ENCODE results near the gene TARP.
"Not testable (repeated sequence)": the region's sequence is repeated elsewhere in the genome, so short reads cannot be mapped to it uniquely, and the experiment has no call there.

TARP gene

DNA sequence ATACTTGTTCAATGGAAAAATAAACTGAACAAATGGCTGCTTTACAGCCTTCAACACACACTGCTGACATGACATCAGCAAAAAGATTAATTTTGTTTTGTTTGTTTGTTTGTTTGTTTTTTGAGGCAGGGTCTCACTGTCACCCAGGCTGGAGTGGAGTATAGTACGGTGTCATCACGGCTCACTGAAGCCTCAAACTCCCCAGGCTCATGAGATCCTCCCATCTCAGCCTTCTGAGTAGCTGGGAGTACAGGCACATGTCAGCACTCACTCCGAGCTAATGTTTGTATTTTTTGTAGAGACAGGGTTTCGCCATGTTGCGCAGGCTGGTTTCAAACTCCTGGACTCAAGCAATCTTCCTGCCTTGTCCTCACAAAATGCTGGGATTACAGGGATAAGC, 10.9 kb downstream of the TARP start:
- no peak for DNase-seq (ENCODE audit: low read depth, low spot score)

DNA sequence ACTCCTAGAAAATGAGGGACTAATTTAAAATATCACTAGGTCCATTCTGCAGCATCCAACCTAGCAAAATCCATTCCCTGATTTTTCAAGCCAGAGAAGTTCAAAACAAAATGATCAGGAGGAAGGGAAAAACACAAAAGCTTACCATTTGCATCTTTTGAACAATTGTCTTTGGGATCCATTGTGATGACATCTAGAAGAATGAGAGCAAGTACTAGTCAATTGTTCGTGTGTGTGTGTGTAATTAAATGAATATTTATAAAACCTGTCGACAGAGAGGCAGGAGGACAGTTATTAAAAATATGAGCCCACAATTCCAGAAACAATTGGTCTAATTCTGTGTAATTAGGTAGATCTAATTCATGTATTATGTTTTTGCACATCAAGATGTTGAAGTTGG, 11.4 kb downstream of the TARP start:
- not testable (repeated sequence) for DNase-seq (ENCODE audit: low read depth, low spot score)

DNA sequence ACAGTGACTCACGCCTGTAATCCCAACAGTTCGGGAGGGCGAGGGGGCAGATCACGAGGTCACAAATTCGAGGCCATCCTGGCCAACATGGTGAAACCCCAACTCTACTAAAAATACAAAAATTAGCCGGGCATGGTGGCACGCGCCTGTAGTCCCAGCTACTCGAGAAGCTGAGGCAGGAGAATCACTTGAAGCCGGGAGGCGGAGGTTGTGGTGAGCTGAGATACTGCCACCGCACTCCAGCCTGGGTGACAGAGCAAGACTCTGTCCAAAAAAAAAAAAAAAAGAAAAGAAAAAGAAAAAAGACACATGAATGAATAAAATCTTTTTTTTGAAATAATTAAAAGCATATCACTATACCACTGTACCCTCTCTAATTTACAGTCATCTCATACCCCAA, 11.8 kb downstream of the TARP start:
- not testable (repeated sequence) for DNase-seq (ENCODE audit: low read depth, low spot score)

GRCh38 chr7:38259157-38259556, 14.3 kb downstream of the TARP start:
- DNase-seq (ENCODE audit: low read depth, low spot score): not testable (repeated sequence)

DNA sequence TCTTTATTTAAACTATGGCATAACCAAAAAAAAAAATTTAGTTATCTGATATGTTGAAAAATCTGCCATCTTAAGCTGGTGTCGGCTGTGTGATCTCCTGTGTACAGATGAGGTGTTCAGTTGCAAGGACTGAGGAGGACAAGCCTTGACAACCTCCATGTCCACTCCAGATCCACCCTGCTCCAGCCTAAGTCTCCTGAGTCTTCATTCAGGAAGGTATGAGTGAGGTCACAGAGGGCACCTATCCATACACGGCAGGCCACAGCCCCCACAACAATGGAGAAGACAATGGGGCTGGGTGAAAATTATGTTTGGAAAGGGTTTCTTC, 16.1 kb downstream of the TARP start:
- DNase-seq (ENCODE audit: low read depth, low spot score): no peak

- DNase-seq (ENCODE audit: low read depth, low spot score): not testable (repeated sequence)
These were observed 23.6 kb downstream of the TARP start for GRCh38 chr7:38249849-38250248.

DNA sequence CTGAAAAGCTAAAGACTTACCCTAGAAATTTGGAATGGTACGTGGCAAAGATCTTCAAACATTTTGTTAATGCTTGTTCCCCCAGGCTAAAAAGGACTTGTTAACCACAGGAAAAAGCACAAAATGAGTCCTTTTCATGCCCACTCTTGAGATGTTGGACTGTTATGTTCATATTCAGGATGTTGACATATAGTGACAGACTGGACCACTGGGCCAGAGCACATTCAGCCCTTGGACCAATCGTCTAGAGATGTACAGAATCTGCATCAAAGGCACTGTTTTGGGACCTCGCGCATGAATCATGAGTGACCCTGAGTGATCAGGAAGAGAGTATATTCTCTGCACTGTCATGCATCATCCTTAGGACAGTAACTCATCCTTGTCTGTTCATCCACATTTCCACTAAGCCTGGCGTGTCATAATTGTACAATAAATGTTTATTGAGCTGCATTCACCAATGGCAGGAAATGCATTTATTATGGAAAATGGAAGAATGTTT, 25.3 kb downstream of the TARP start:
- DNase-seq (ENCODE audit: low read depth, low spot score): no peak

GRCh38 chr7:38245409-38245977, 27.9 kb downstream of the TARP start:
- no peak for DNase-seq (ENCODE audit: low read depth, low spot score)

DNA sequence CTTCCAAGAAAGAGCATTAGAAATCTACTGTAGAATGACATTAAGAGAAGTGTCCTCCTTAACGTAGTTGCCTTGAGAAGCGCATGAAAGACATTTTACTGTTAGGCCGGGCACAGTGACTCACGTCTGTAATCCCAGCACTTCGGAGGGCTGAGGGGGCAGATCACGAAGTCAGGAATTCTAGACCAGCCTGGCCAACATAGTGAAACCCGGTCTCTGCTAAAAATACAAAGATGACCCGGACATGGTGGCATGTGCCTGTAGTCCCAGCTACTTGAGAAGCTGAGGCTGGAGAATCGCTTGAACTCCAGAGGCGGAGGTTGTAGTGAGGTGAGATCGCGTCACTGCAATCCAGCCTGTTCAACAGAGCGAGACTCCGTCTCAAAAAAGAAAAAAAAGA, 28.9 kb downstream of the TARP start:
- DNase-seq (ENCODE audit: low read depth, low spot score): no peak

GRCh38 chr7:38243345-38243744, 30.1 kb downstream of the TARP start:
- not testable (repeated sequence) for DNase-seq (ENCODE audit: low read depth, low spot score)

DNA sequence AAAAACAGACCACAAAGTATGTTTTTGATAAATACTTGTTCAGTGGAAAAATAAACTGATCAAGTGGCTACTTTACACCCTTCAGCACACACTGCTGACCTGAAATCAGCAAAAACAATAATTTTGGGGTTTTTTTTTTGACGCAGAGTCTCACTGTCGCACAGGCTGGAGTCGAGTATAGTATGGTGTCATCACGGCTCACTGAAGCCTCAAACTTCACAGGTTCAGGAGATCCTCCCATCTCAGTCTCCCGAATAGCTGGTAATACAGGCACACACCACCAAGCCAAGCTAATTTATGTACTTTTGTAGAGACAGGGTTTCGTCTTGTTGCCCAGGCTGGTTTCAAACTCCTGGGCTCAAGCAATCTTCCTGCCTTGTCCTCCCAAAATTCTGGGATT, 30.6 kb downstream of the TARP start:
- no peak for DNase-seq (ENCODE audit: low read depth, low spot score)

DNA sequence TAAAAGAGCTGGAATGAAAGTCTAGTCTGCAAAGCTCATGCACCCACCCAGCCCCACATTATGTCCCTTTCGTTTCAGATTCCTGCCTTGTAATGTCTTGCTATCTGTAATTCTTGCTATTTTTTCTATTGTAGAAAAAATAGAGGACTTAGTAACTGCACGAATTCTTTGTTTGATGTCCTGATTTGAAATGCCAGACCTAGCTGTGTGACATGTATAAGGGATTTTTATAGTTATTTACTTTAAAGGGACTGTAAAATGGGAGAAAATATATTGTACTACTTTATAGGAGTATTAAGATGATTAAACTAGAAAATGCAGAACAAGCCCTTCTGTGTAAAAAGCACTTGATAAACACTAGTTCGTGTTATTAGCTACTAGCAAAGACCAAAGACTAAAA, 32.4 kb downstream of the TARP start:
- no peak for DNase-seq (ENCODE audit: low read depth, low spot score)

DNA sequence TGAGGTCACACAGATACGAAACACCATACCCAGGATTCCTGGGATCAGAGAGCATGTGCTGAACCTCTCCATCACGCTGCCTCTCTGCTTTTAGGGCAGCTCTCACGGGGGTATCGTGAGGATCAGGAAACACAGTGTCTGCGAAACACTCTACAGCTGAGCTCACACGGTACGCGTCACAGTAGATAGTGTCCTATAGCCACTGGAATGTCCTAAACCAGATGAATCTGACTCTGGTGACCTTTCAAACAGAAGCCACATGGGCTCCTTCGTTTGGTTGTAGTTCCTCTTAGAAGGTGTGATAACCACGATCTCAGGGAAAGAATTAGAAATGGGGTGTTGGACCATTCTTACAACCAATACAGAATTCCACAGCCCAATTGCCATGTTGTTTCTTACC, 34.3 kb downstream of the TARP start:
- not testable (repeated sequence) for DNase-seq (ENCODE audit: low read depth, low spot score)

DNA sequence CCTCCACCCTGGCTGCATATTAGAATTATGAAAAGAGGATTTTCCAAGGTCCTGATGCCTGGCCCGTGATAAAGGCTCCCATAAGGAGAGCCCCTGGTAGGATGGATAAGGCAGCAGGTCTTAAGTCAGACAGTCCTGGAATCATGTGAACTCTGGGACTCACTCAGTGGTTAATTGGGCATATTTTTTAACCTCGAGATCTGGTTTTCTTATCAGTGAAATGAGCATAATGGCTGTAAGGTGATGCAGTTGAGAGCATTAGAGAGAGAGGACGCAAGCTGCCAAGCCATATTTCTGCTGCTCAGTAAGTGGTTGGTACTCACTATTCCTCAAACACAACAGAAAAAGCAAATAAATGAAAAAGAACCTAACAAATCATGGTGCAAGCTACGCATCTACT, 37.8 kb downstream of the TARP start:
- DNase-seq (ENCODE audit: low read depth, low spot score): no peak

- DNase-seq (ENCODE audit: low read depth, low spot score): not testable (repeated sequence)
These were observed 38.7 kb downstream of the TARP start for GRCh38 chr7:38234759-38235158.

DNA sequence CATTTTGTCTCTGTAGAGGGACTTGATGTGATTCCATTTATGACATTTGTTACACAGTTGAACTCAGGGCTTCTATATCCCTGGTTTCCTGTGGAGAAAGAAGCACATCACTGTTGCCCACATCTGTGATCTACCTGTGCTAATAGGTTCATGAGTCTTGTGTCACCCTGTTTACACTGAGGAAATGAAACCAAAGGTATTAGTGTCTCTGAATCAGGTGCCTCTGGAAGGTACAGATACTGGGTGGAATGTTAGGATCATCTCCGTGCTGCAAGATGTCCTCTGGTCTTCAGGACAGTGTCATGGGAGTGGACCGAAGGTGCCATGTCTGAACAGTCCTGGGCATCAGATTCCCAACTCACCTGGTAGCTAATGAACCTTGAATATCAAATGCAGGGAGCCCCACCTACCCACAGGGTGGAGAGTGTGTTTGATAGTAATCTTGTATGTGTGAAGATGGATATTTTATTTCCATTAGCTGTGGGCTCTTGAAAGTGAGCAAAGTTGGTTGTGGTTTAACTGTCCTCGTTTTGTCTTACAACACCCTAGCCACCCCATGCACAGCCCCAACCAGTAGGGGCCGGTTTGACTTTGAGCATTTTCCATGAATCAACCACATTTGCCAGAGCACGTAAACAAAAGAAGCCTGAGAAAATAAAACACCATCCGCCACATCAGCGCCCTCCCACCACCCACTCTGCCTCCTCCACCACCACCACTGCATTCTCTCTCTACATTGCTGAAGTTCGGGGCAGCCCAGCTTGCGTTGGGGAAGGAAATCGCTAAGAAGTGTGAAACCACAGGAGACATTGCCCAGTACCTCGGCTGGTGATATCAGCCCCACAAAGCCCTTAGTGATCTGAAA, 40.7 kb downstream of the TARP start:
- DNase-seq (ENCODE audit: low read depth, low spot score): peak; percentile 26

- DNase-seq (ENCODE audit: low read depth, low spot score): no peak
These were observed 43.4 kb downstream of the TARP start for GRCh38 chr7:38229884-38230642.

DNA sequence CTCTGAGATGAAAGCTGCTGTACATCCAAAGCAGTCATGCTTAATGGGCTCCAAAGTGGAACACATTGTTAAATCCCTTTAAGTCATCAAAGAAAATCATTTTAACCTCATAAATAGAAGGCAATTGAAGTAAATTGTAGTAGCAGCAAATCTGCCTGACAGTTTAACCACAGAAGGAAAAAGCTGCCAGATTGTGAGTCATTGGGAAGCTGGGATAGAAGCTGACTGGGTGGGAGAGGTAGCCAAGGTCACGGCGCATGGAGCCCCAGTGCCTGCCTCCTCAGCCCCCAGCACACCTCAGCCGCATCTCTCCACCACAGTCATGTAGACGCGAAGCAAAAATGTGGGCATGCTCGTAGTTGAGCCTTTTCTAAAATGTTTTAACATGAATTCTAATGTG, 44.0 kb downstream of the TARP start:
- DNase-seq (ENCODE audit: low read depth, low spot score): no peak

DNA sequence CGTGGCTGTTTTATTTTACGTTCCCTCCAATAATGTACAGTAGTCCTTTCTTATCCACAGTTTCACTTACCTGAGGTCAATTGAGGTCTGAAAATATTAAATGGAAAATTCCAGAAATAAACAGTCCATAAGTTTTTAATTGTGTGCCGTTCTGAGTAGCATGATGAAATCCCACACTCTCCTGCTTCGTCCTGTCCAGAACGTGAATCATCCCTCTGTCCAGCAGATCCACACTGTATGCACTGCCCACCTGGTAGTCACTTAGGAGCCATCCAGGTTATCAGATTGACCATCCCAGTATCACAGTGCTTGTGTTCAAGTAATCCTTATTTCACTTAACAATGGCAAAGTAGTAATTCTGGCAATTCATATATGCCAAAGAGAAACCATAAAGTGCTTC, 49.0 kb downstream of the TARP start:
- DNase-seq (ENCODE audit: low read depth, low spot score): no peak

- no peak for DNase-seq (ENCODE audit: low read depth, low spot score)
These were observed 50.1 kb downstream of the TARP start for GRCh38 chr7:38223306-38223705.

DNA sequence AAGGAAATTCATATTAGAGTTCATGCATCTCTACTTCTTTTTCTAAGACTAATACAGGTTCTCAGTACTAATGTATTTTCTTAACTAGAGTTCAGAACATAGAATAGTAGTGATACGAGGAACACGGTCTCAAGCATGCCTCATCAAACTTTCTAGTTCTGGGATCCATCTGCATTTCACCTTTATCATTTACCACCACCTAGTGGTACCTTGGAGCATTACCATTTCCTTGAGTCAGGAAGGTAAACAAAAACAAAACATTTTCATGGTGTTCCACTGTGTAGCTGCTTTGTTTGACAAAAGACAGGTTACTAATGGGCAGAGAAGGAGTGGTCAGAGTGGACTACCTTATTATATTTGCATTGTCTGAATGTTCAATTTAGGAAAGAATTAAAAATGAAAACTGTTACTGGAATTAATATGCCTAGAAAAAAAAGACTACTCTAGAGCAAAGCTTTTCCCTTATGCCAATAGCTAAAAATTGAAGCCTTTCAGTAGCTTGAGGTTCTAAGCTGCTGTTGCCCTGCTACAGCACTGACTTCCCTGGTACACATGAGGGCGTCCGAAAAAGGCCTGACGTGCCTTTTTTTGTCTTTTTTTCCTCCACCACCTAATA, 50.8 kb downstream of the TARP start:
- DNase-seq (ENCODE audit: low read depth, low spot score): no peak

DNA sequence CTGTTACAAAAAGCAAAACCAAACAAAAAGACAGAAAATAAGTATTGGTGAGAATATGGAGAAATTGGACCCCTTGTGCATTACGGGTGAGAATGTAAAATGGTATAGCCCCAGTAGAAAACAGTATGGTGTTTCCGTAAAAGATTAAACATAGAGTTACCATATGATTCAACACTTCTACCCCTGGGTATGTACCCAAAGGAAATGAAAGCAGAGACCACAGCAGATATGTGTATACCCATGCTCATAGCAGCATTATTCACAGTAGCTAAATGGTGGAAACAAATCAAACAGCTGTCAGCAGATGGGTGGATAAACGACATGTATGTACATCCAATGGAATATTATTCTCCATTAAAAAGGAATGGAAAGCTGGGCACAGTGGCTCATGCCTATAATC, 53.0 kb downstream of the TARP start:
- no peak for DNase-seq (ENCODE audit: low read depth, low spot score)

Measured in activated CD4-positive, CD25-positive, alpha-beta regulatory T cell treated with anti-CD3 and anti-CD28 coated beads, Interleukin-2, amount 50 U/mL, for 16 hours (primary cell).